H1 (cell line): Measurements from ENCODE around the gene PPP1R13B. TPM values are rescaled to one million over a fixed set of nuclear protein-coding genes. Genes with fewer than 3 reads are reported as not detected.

ENCODE experiments used
- CTCF ChIA-PET: fragments of 300-600 bp; sonication (Branson Sonifier 250); formaldehyde crosslinking; loops from one replicate; lab custom pipeline; 2021; ENCODE audit not compliant: partially characterized antibody; lab: Charles Lee
- POLR2A ChIA-PET: fragments of 300-600 bp; sonication (Branson Sonifier 250); formaldehyde crosslinking; loops from one replicate; lab custom pipeline; 2021; ENCODE audit warnings: inconsistent platforms; ENCODE audit not compliant: partially characterized antibody; lab: Charles Lee
- DNase-seq, 2 experiments: peaks; one replicate each; pipeline versions ENCODE4 v3.0.0 to v3.0.0-alpha.2; 2010 to 2022; ENCODE audit warnings: low spot score in 2 of 2, low read depth in 1 of 2, mixed read lengths in 1 of 2
- FAIRE-seq: peaks from 2 replicates; lab custom pipeline; 2011; peaks lifted over from hg19 to GRCh38; lab: Jason Lieb, UNC
- H2AFZ ChIP-seq: 2 replicates; pipeline ENCODE4 v1.8.1; 2012; ENCODE audit warnings: low read length, inconsistent platforms
- H2AK5ac ChIP-seq: 2 replicates; pipeline ENCODE4 v1.6.1; 2013; ENCODE audit warnings: low read depth, low read length
- H2BK120ac ChIP-seq: replicated peaks from 2 replicates; pipeline ENCODE3; 2013; ENCODE audit warnings: low read depth, low read length, inconsistent platforms
- H2BK12ac ChIP-seq: 2 replicates; pipeline ENCODE4 v1.6.1; 2013; ENCODE audit warnings: low read depth, low read length
- H2BK15ac ChIP-seq: 2 replicates; pipeline ENCODE4 v1.6.1; 2013; ENCODE audit warnings: low read length
- H2BK20ac ChIP-seq: 2 replicates; pipeline ENCODE4 v1.6.1; 2013; ENCODE audit warnings: low read length
- H2BK5ac ChIP-seq: 2 replicates; pipeline ENCODE4 v1.6.1; 2013; ENCODE audit warnings: low read depth, low read length
- H3K14ac ChIP-seq: 2 replicates; pipeline ENCODE4 v1.6.1; 2013; ENCODE audit warnings: inconsistent platforms; ENCODE audit not compliant: insufficient read length
- H3K18ac ChIP-seq: 2 replicates; pipeline ENCODE4 v1.6.1; 2013; ENCODE audit warnings: low read length; ENCODE audit errors: extremely low read depth
- H3K23ac ChIP-seq: 2 replicates; pipeline ENCODE4 v1.6.1; 2013; ENCODE audit warnings: inconsistent platforms; ENCODE audit not compliant: insufficient read length
- H3K23me2 ChIP-seq: 2 replicates; pipeline ENCODE4 v1.6.1; 2013; ENCODE audit warnings: low read depth, low read length
- H3K27ac ChIP-seq: 2 replicates; pipeline ENCODE4 v1.6.1; 2011; ENCODE audit warnings: low read depth, low read length, inconsistent platforms
- H3K27me3 ChIP-seq, 4 experiments: replicated peaks in 1 of 4; 1 replicate in 1 of 4; 2 replicates in 3 of 4; pipeline versions ENCODE4 v1.6.1 to v1.8.1; 2011 to 2013; ENCODE audit warnings: low read length in 3 of 4, mild to moderate bottlenecking in 3 of 4, inconsistent platforms in 2 of 4, mixed read lengths in 2 of 4, moderate library complexity in 1 of 4; ENCODE audit not compliant: control insufficient read depth in 3 of 4, insufficient read depth in 3 of 4; ENCODE audit errors: extremely low read depth in 1 of 4
- H3K36me3 ChIP-seq, 4 experiments: 2 replicates each; pipeline versions ENCODE4 v1.6.1 to v1.8.1; 2011 to 2013; ENCODE audit warnings: mild to moderate bottlenecking in 4 of 4, low read length in 3 of 4, moderate library complexity in 2 of 4, control low read depth in 1 of 4, inconsistent platforms in 1 of 4; ENCODE audit not compliant: insufficient read depth in 4 of 4, control insufficient read depth in 2 of 4
- H3K4ac ChIP-seq: replicated peaks from 2 replicates; pipeline ENCODE3; 2013; ENCODE audit warnings: low read length, low read depth, mixed read lengths, inconsistent platforms; ENCODE audit not compliant: insufficient read length
- H3K4me1 ChIP-seq, 4 experiments: replicated peaks in 1 of 4; 1 replicate in 1 of 4; 2 replicates in 3 of 4; pipeline versions ENCODE4 v1.6.1 to v1.8.1; 2011 to 2013; ENCODE audit warnings: low read length in 3 of 4, inconsistent platforms in 2 of 4, mixed read lengths in 1 of 4; ENCODE audit not compliant: insufficient read depth in 4 of 4, control insufficient read depth in 3 of 4
- H3K4me2 ChIP-seq, 2 experiments: 2 replicates each; pipeline versions ENCODE4 v1.6.1 to v1.8.1; 2011 to 2013; ENCODE audit warnings: low read depth in 2 of 2, low read length in 2 of 2, control low read depth in 1 of 2, inconsistent platforms in 1 of 2, mild to moderate bottlenecking in 1 of 2; ENCODE audit not compliant: insufficient read depth in 1 of 2
- H3K4me3 ChIP-seq, 4 experiments: fragments of 200-600, 300-600 bp in 1 of 4; sonication (generic), shearing (Covaris generic), sonication (Bioruptor Twin) in 1 of 4; 2 replicates each; pipeline versions ENCODE4 v1.5.1 to v1.8.1; 2011 to 2016; ENCODE audit warnings: low read length in 4 of 4, low read depth in 3 of 4, control low read depth in 2 of 4, inconsistent platforms in 2 of 4, mild to moderate bottlenecking in 2 of 4, mixed read lengths in 1 of 4, moderate library complexity in 1 of 4; ENCODE audit not compliant: insufficient read depth in 2 of 4; ENCODE audit errors: extremely low read depth in 1 of 4
- H3K56ac ChIP-seq: replicated peaks from 2 replicates; pipeline ENCODE3; 2013; ENCODE audit warnings: low read depth, mild to moderate bottlenecking, mixed read lengths, low read length, inconsistent platforms; ENCODE audit not compliant: insufficient read length
- H3K79me1 ChIP-seq: 2 replicates; pipeline ENCODE4 v1.6.1; 2013; ENCODE audit warnings: low read depth, low read length, control low read depth
- H3K79me2 ChIP-seq, 2 experiments: 2 replicates each; pipeline versions ENCODE4 v1.6.1 to v1.8.1; 2012 to 2013; ENCODE audit warnings: low read length in 2 of 2, mild to moderate bottlenecking in 2 of 2, inconsistent platforms in 1 of 2; ENCODE audit not compliant: insufficient read depth in 2 of 2, control insufficient read depth in 1 of 2
- H3K9ac ChIP-seq, 4 experiments: replicated peaks in 1 of 4; 1 replicate in 1 of 4; 2 replicates in 3 of 4; pipeline versions ENCODE4 v1.6.1 to v1.8.1; 2011 to 2013; ENCODE audit warnings: low read depth in 3 of 4, low read length in 3 of 4, control low read depth in 2 of 4, mild to moderate bottlenecking in 2 of 4, moderate library complexity in 2 of 4, inconsistent platforms in 1 of 4; ENCODE audit errors: extremely low read depth in 1 of 4
- H3K9me3 ChIP-seq, 2 experiments: 2 replicates each; pipeline versions ENCODE4 v1.6.1 to v1.8.1; 2012 to 2013; ENCODE audit warnings: mild to moderate bottlenecking in 2 of 2, moderate library complexity in 2 of 2, control low read depth in 1 of 2, inconsistent platforms in 1 of 2, low read depth in 1 of 2, low read length in 1 of 2, mixed read lengths in 1 of 2; ENCODE audit not compliant: insufficient read depth in 2 of 2
- H4K20me1 ChIP-seq, 2 experiments: replicated peaks in 1 of 2; 2 replicates each; pipeline versions ENCODE3 to v1.8.1; 2011 to 2013; ENCODE audit warnings: inconsistent platforms in 2 of 2, low read length in 2 of 2, mild to moderate bottlenecking in 1 of 2; ENCODE audit not compliant: insufficient read depth in 2 of 2, control insufficient read depth in 1 of 2
- H4K5ac ChIP-seq: 2 replicates; pipeline ENCODE4 v1.6.1; 2013; ENCODE audit warnings: low read length, low read depth, mixed read lengths, inconsistent platforms; ENCODE audit not compliant: insufficient read length
- H4K8ac ChIP-seq: 2 replicates; pipeline ENCODE4 v1.8.0; 2013; ENCODE audit warnings: mild to moderate bottlenecking, moderate library complexity, low read length, inconsistent platforms; ENCODE audit not compliant: insufficient read depth; ENCODE audit errors: extremely low read depth
- H4K91ac ChIP-seq: replicated peaks from 2 replicates; pipeline ENCODE3; 2013; ENCODE audit warnings: low read length, mixed read lengths, inconsistent platforms; ENCODE audit not compliant: insufficient read length
- BCL11A ChIP-seq, 2 experiments: IDR thresholded peaks; one replicate each; pipeline ENCODE4 v1.6.1; 2011; ENCODE audit warnings: low read depth in 2 of 2, low read length in 2 of 2, mild to moderate bottlenecking in 2 of 2
- CREB1 ChIP-seq: IDR thresholded peaks from 2 replicates; pipeline ENCODE4 v1.6.1; 2012; ENCODE audit warnings: inconsistent platforms
- EGR1 ChIP-seq: IDR thresholded peaks from 2 replicates; pipeline ENCODE4 v1.6.1; 2011; ENCODE audit warnings: low read depth, low read length, borderline replicate concordance
- EP300 ChIP-seq, 2 experiments: IDR thresholded peaks; 1 replicate in 1 of 2; 2 replicates in 1 of 2; pipeline ENCODE4 v1.6.1; 2011 to 2012; ENCODE audit warnings: low read depth in 2 of 2, low read length in 2 of 2, mild to moderate bottlenecking in 2 of 2, borderline replicate concordance in 1 of 2, inconsistent platforms in 1 of 2, moderate library complexity in 1 of 2
- JUN ChIP-seq: IDR thresholded peaks from 2 replicates; pipeline ENCODE4 v1.6.1; 2011; ENCODE audit warnings: low read depth, mild to moderate bottlenecking, improper control_type of control experiment, low read length
- TBP ChIP-seq: IDR thresholded peaks from 2 replicates; pipeline ENCODE4 v1.6.1; 2011; ENCODE audit warnings: low read depth, low read length, improper control_type of control experiment
- WGBS, 2 experiments: shearing (Covaris generic) in 1 of 2; methylation state at CpG; one replicate each; pipeline versions ENCODE4 v1.1.6 to v1.1.7; 2013 to 2015; ENCODE audit warnings: low lambda C conversion rate in 2 of 2, mixed read lengths in 2 of 2, inconsistent platforms in 1 of 2, low coverage in 1 of 2, missing lambda C conversion rate in 1 of 2; ENCODE audit not compliant: insufficient replicate concordance in 2 of 2, insufficient coverage in 1 of 2, insufficient read length in 1 of 2; ENCODE audit errors: extremely low coverage in 1 of 2, missing lambda C conversion rate in 1 of 2; 5-methylcytosine and 5-hydroxymethylcytosine counted together
- polyA plus RNA-seq, 7 experiments: library from polyadenylated mRNA; depleted of rRNA in 3 of 7; stranded (reverse) in 5 of 7; unstranded in 2 of 7; fragments of >200 nt in 5 of 7; fragments of 200-250 nt in 2 of 7; gene quantifications; 1 replicate in 5 of 7; 2 replicates in 1 of 7; 4 replicates in 1 of 7; pipeline versions ENCODE4 v1.2.1 to v1.2.3, GENCODE V29; 2011 to 2013; ENCODE audit warnings: missing spikeins in 2 of 7, mixed read lengths in 2 of 7
- total RNA-seq: library from RNA; stranded (reverse); fragmentation: NEBNext Ultra II Directional; extraction: Animal tissue kit (Norgen Biotek cat#: 25700); gene quantifications from 2 replicates; pipeline ENCODE4 v1.2.1, GENCODE V29; 2021
- TF ChIP-seq, protein P1 (sequence below): IDR thresholded peaks from 2 replicates; pipeline ENCODE4 v1.6.1; 2011; ENCODE audit warnings: low read length, improper control_type of control experiment

Gene PPP1R13B
- total and polyA plus RNA-seq, 2 of the 8 experiments (the other 6 are each of a cell fraction or from before 2014, with no cell fraction given), result 2.6 to 8.9 TPM

- no peak overlapping the region for H3K4ac ChIP-seq
- H3K4me1 ChIP-seq, result peaks cover 0 to 6% (median 2%) of the 10 kb centered on the region in 4 experiments; a peak in 5 of 7 replicates
- H4K5ac ChIP-seq, result no peak overlapping the region
- no peak overlapping the region for H2BK20ac ChIP-seq
- H4K20me1 ChIP-seq, result no peaks in the 10 kb centered on the region
- no peak overlapping the region for H2BK12ac ChIP-seq
- H3K36me3 ChIP-seq, result no peaks in the 10 kb centered on the region
- DNase-seq (no peak), FAIRE-seq (no peak)
- H3K27me3 ChIP-seq, result no peaks in the 10 kb centered on the region; a peak in 1 of 7 replicates
- WGBS, 2 experiments, result 79% methylated on average over 9 of the region's 10 CpGs; no CpG with 5 or more reads in 1 of the 2 experiments
- H3K4me3 ChIP-seq, result no peak overlapping the region
- no peak overlapping the region for H4K91ac ChIP-seq
- ChIA-PET POLR2A (interaction anchor here (1.3 kb wide), 1 partner anchor 12 kb away, joined by 4 read pairs; no protein-coding TSS in a partner anchor), CTCF (interaction anchor here (0.6 to 3.6 kb wide), 9 partner anchors 9 to 109 kb away, joined by 3 to 16 read pairs (median 4); no protein-coding TSS in a partner anchor)
- H2BK5ac ChIP-seq, result no peak overlapping the region
- H3K23ac ChIP-seq, result no peak overlapping the region
- H3K9me3 ChIP-seq, result no peaks in the 10 kb centered on the region
- H2AFZ ChIP-seq, result no peak overlapping the region
- no peak overlapping the region for H3K56ac ChIP-seq
- H3K4me2 ChIP-seq, result no peak overlapping the region
- no peak overlapping the region for H3K27ac ChIP-seq
- no peak overlapping the region for H3K9ac ChIP-seq
- no peak overlapping the region for H2BK120ac ChIP-seq
- peaks cover under 1% of the 10 kb centered on the region; the same call in 1 of the 2 replicates for H3K23me2 ChIP-seq
- H3K14ac ChIP-seq, result no peak overlapping the region
- no peak overlapping the region for H2BK15ac ChIP-seq
- H3K18ac ChIP-seq, result no peak overlapping the region
- H2AK5ac ChIP-seq, result no peak overlapping the region
- H3K79me2 ChIP-seq, result no peaks in the 10 kb centered on the region
- H3K79me1 ChIP-seq, result no peaks in the 10 kb centered on the region
- no peak overlapping the region for H4K8ac ChIP-seq
- TF ChIP-seq, protein P1, sequence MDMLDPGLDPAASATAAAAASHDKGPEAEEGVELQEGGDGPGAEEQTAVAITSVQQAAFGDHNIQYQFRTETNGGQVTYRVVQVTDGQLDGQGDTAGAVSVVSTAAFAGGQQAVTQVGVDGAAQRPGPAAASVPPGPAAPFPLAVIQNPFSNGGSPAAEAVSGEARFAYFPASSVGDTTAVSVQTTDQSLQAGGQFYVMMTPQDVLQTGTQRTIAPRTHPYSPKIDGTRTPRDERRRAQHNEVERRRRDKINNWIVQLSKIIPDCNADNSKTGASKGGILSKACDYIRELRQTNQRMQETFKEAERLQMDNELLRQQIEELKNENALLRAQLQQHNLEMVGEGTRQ, result no peak
- TF ChIP-seq CREB1 (no peak), TBP (no peak), BCL11A (IDR thresholded peaks at IDR 0.05; ENCODE audit: low read depth in 2 of 2, low read length in 2 of 2) (no peak), EP300 (IDR thresholded peaks at IDR 0.05; ENCODE audit: borderline replicate concordance in 1 of 2, low read depth in 2 of 2, low read length in 2 of 2) (no peak), EGR1 (no peak), JUN (no peak)
Measured at GRCh38 chr14:103867020-103867419, 19.6 kb upstream of the PPP1R13B start.
